Gastroesophageal sphincter (tissue), 4 donors: Measurements from ENCODE around the gene SLC35B3. TPM values are rescaled to one million over a fixed set of nuclear protein-coding genes. Genes with fewer than 3 reads are reported as not detected.
A peak's percentile ranks its signal among the peaks of the same experiment; 100 is the strongest.

Source experiments
- ATAC-seq: fragments of 150-250 bp; one replicate; pipeline ENCODE4 v1.9.1; 2016; ENCODE audit warnings: mild to moderate bottlenecking, moderate library complexity
- H3K27ac ChIP-seq, 4 donors: fragments of 200-600 bp; sonication (generic) in 3 of 4; 1 replicate in 3 of 4; 2 replicates in 1 of 4; pipeline ENCODE4 v1.5.1; 2016 to 2019
- H3K27me3 ChIP-seq: fragments of 200-600 bp; sonication (generic); one replicate; pipeline ENCODE4 v1.5.1; 2019
- H3K36me3 ChIP-seq, 2 donors: fragments of 200-600 bp; sonication (generic); one replicate each; pipeline ENCODE4 v1.5.1; 2019; ENCODE audit warnings: control low read depth in 1 of 2
- H3K4me1 ChIP-seq, 3 donors: fragments of 200-600 bp; sonication (generic); 1 replicate in 2 of 3; 2 replicates in 1 of 3; pipeline ENCODE4 v1.5.1; 2016 to 2019; ENCODE audit warnings: control low read depth in 2 of 3
- H3K4me3 ChIP-seq, 2 donors: fragments of 200-600 bp; sonication (generic); one replicate each; pipeline ENCODE4 v1.5.1; 2019; ENCODE audit warnings: mild to moderate bottlenecking in 1 of 2, moderate library complexity in 1 of 2
- H3K9me3 ChIP-seq, 3 donors: fragments of 200-600 bp; sonication (generic); one replicate each; pipeline ENCODE4 v1.5.1; 2017 to 2019; ENCODE audit warnings: control low read depth in 2 of 3
- EP300 ChIP-seq: sonication (generic); formaldehyde crosslinking; IDR thresholded peaks from one replicate; pipeline ENCODE4 v1.6.1; 2017; ENCODE audit warnings: antibody characterized with exemption, mild to moderate bottlenecking
- POLR2A ChIP-seq, 2 donors: fragments of 450-650 bp; IDR thresholded peaks; one replicate each; pipeline ENCODE4 v1.6.1; 2017; ENCODE audit warnings: antibody characterized with exemption in 2 of 2, mild to moderate bottlenecking in 2 of 2, moderate library complexity in 1 of 2
- POLR2AphosphoS5 ChIP-seq: sonication (generic); formaldehyde crosslinking; IDR thresholded peaks from one replicate; pipeline ENCODE4 v1.6.1; 2017; ENCODE audit warnings: antibody characterized with exemption
- WGBS, 2 donors: methylation state at CpG; one replicate each; pipeline ENCODE4 v1.1.5; 2018; ENCODE audit warnings: low coverage in 1 of 2; 5-methylcytosine and 5-hydroxymethylcytosine counted together
- total RNA-seq, 4 donors: library from RNA; depleted of rRNA; stranded (reverse); fragments of >200 nt; gene quantifications; one replicate each; pipeline ENCODE4 v1.1.0, GENCODE V29; 2016
- TF ChIP-seq, protein P1 (sequence below), 4 experiments: fragments of 200-600 bp in 2 of 4; fragments of 450-650 bp in 2 of 4; sonication (generic) in 1 of 4; IDR thresholded peaks; one replicate each; pipeline ENCODE4 v1.5.1; 2017 to 2019; ENCODE audit warnings: antibody characterized with exemption in 4 of 4, mild to moderate bottlenecking in 2 of 4, moderate library complexity in 2 of 4

The SLC35B3 gene
- total RNA-seq = 10 to 100 TPM; 10.2 to 17.6 (median 13.7) TPM

DNA sequence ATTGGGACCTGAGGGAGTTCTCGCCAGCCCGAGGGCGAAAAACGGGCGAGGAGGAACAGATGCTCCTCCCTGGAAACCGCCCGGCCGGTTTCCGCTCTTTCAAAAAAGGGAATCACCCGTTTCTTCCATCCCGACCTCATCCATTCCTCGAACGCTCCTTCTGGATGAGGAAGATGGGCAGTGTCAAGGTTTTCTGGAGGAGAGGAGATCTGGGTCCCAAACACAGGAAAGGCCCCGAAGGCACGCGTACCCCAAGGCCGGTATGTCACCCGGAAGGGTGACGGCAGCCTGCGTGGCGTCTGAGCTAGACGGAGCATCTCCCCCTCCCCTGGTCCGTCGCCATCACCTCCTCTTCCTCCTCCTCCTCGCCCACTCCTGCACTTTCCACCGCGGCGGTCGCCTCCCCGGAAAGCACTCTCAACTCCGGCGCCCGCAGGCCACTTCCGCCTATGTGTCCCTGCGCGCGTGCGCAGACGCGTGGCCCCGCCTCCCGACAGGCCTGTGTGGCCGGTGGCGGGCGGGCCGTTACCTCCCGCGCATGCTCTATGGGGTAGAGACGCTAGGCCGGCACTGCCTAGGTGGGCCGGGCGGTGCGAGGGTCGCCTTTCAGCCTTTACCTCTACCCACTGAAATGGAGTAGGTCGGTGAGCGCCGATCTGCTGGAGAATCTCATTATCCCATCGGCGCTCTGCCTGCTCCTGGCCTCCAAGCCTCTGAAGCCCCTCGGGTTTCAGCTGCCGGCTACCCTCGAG lies at the start of gene SLC35B3:
Gene SLC35B3 (minus strand): TSS at position 453 of the 752 bp plus-strand sequence.
- TF ChIP-seq EP300 (no peak), POLR2AphosphoS5 (peak; percentile 89), POLR2A (IDR thresholded peaks at IDR 0.05) (peak; percentile 65 to 71)
- TF ChIP-seq, protein P1, sequence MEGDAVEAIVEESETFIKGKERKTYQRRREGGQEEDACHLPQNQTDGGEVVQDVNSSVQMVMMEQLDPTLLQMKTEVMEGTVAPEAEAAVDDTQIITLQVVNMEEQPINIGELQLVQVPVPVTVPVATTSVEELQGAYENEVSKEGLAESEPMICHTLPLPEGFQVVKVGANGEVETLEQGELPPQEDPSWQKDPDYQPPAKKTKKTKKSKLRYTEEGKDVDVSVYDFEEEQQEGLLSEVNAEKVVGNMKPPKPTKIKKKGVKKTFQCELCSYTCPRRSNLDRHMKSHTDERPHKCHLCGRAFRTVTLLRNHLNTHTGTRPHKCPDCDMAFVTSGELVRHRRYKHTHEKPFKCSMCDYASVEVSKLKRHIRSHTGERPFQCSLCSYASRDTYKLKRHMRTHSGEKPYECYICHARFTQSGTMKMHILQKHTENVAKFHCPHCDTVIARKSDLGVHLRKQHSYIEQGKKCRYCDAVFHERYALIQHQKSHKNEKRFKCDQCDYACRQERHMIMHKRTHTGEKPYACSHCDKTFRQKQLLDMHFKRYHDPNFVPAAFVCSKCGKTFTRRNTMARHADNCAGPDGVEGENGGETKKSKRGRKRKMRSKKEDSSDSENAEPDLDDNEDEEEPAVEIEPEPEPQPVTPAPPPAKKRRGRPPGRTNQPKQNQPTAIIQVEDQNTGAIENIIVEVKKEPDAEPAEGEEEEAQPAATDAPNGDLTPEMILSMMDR (IDR thresholded peaks at IDR 0.05) = peak in 2 of 4 experiments; percentile 3 to 11
- Histone ChIP-seq H3K4me3 (peak within 1 kb of the TSS; percentile 80 to 92), H3K27me3 (no peaks in the 10 kb centered on the region), H3K4me1 (peaks cover 0 to 37% (median 0%) of the 10 kb centered on the region in 3 donors), H3K36me3 (no peaks in the 10 kb centered on the region), H3K9me3 (no peaks in the 10 kb centered on the region), H3K27ac (peak within 1 kb of the TSS; percentile 76 to 95 (median 88))
- ATAC-seq = peak; percentile 99
- 0% methylated on average over 7 to 9 of the region's 62 CpGs for WGBS, 2 donors

GRCh38 chr6:8483650-8484049 lies 48.3 kb upstream of the SLC35B3 start:
- no peaks in the 10 kb centered on the region for H3K36me3 ChIP-seq
- no peak overlapping the region for H3K4me3 ChIP-seq
- no peaks in the 10 kb centered on the region for H3K27me3 ChIP-seq
- TF ChIP-seq POLR2AphosphoS5 = no peak
- TF ChIP-seq, protein P1 (IDR thresholded peaks at IDR 0.05) = no peak
- TF ChIP-seq EP300 = no peak
- TF ChIP-seq POLR2A (IDR thresholded peaks at IDR 0.05) = no peak
- peaks cover 0 to 3% (median 0%) of the 10 kb centered on the region in 3 donors for H3K9me3 ChIP-seq
- ATAC-seq = no peak
- WGBS, 2 donors = 30 to 75% methylated on average over 1 of the region's 1 CpG
- no peaks in the 10 kb centered on the region for H3K4me1 ChIP-seq
- H3K27ac ChIP-seq = no peak overlapping the region

DNA sequence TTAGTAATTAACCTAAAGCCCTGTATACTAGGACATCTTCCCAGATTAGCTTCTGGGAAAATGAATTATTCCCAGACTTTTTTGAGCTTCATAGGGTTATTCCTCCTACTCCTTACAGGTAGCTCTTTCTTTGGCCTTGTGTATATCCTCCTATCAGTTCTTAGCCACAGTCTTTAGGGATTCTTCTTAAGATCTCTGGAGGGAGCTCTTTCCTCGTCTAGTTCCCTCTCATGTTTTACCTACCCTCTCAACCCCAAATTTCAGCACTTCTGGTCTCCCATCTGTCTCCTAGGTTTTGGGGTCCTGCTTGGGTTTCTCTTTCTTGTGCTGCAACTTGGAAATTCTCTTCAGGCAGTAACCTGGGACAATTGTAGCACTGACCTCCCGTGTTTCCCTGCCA lies 46.4 kb upstream of the SLC35B3 start:
- TF ChIP-seq POLR2A (IDR thresholded peaks at IDR 0.05) (no peak), EP300 (no peak), POLR2AphosphoS5 (no peak)
- TF ChIP-seq, protein P1 (IDR thresholded peaks at IDR 0.05) = no peak
- H3K27me3 ChIP-seq = no peaks in the 10 kb centered on the region
- 40 to 79% methylated on average over 2 of the region's 2 CpGs for WGBS, 2 donors
- no peak for ATAC-seq
- H3K4me3 ChIP-seq = no peak overlapping the region
- peaks cover 0 to 11% (median 0%) of the 10 kb centered on the region in 3 donors for H3K9me3 ChIP-seq
- H3K27ac ChIP-seq = no peak overlapping the region
- no peaks in the 10 kb centered on the region for H3K36me3 ChIP-seq
- no peaks in the 10 kb centered on the region for H3K4me1 ChIP-seq

GRCh38 chr6:8478418-8478817 lies 43.1 kb upstream of the SLC35B3 start:
- Histone ChIP-seq H3K9me3 (peaks cover 0 to 11% (median 0%) of the 10 kb centered on the region in 3 donors), H3K27me3 (no peaks in the 10 kb centered on the region), H3K27ac (no peak overlapping the region), H3K36me3 (no peaks in the 10 kb centered on the region), H3K4me1 (no peaks in the 10 kb centered on the region), H3K4me3 (no peak overlapping the region)
- TF ChIP-seq, protein P1 (IDR thresholded peaks at IDR 0.05) = no peak
- no peak for TF ChIP-seq POLR2A (IDR thresholded peaks at IDR 0.05)
- no peak for TF ChIP-seq POLR2AphosphoS5
- TF ChIP-seq EP300 = no peak
- ATAC-seq = no peak
- WGBS, 2 donors = 43 to 76% methylated on average over 1 of the region's 1 CpG

DNA sequence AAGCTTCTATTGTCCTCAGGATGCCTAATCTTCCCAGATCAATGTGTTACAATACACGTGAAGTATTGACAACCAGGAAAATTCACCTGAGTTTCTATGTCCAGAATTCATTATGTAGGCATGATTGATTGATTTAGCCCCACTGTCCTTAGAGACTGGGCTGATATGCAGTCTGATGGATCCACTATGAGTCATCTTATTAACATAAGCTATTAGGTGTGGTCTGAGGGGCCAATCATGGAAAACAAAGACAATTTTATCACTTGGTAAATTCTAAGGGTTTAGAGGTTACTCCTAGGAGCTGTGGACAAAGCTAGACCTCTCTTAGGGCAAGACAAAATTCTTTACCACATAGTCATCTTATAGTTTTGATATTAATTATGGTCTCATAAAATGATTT lies 41.3 kb upstream of the SLC35B3 start:
- WGBS, 2 donors = 55 to 83% methylated on average over 1 of the region's 1 CpG
- Histone ChIP-seq H3K9me3 (peaks cover 0 to 11% (median 0%) of the 10 kb centered on the region in 3 donors), H3K4me3 (no peak overlapping the region), H3K36me3 (no peaks in the 10 kb centered on the region), H3K4me1 (no peaks in the 10 kb centered on the region), H3K27me3 (no peaks in the 10 kb centered on the region), H3K27ac (no peak overlapping the region)
- ATAC-seq = no peak
- TF ChIP-seq, protein P1 (IDR thresholded peaks at IDR 0.05) = no peak
- TF ChIP-seq POLR2A (IDR thresholded peaks at IDR 0.05) = no peak
- no peak for TF ChIP-seq POLR2AphosphoS5
- TF ChIP-seq EP300 = no peak
